Calu3 (cell line): ENCODE results near the gene RNF180. TPM values are rescaled to one million over a fixed set of nuclear protein-coding genes. Genes with fewer than 3 reads are reported as not detected.

Experiments used
- BruUV-seq: library from RNA; stranded (reverse); fragments of 400-500 nt; replicated peaks from 2 replicates; lab custom pipeline; 2021; lab: Mats Ljungman, UMichigan
- CTCF ChIA-PET: fragments of 300-600 bp; sonication (Branson Sonifier 250); formaldehyde crosslinking; loops from one replicate; lab custom pipeline; 2022; ENCODE audit warnings: antibody characterized with exemption; lab: Charles Lee
- DNase-seq: peaks from one replicate; pipeline ENCODE4 v3.0.0; 2022
- H3K27ac Mint-ChIP-seq: one replicate; pipeline ENCODE4 v1.8.0; 2022; ENCODE audit warnings: mixed read lengths; ENCODE audit not compliant: unreplicated experiment
- H3K27me3 Mint-ChIP-seq: one replicate; pipeline ENCODE4 v1.8.0; 2022; ENCODE audit warnings: mixed read lengths; ENCODE audit not compliant: unreplicated experiment
- H3K36me3 Mint-ChIP-seq: one replicate; pipeline ENCODE4 v1.8.0; 2022; ENCODE audit warnings: mild to moderate bottlenecking, moderate library complexity, mixed read lengths; ENCODE audit not compliant: insufficient read depth, unreplicated experiment
- H3K4me1 Mint-ChIP-seq: one replicate; pipeline ENCODE4 v1.8.0; 2022; ENCODE audit warnings: mild to moderate bottlenecking, low read depth, mixed read lengths; ENCODE audit not compliant: unreplicated experiment
- H3K4me3 Mint-ChIP-seq: one replicate; pipeline ENCODE4 v1.8.0; 2022; ENCODE audit warnings: mild to moderate bottlenecking, low read depth, moderate library complexity, mixed read lengths; ENCODE audit not compliant: unreplicated experiment
- H3K9me3 Mint-ChIP-seq: one replicate; pipeline ENCODE4 v1.8.0; 2022; ENCODE audit warnings: low read depth, mixed read lengths; ENCODE audit not compliant: unreplicated experiment
- intact Hi-C: fragments of 100-400 bp; cut with micrococcal nuclease; formaldehyde crosslinking; loops from one replicate; pipeline ENCODE4 v1.10.0; 2022; ENCODE audit not compliant: unreplicated experiment
- total RNA-seq: library from RNA; stranded (reverse); gene quantifications from 2 replicates; pipeline ENCODE4 v1.2.3, GENCODE V29; 2022
- TF ChIP-seq, protein P1 (sequence below): fragments of 200-600 bp; IDR thresholded peaks from one replicate; pipeline ENCODE4 v1.8.0; 2022; ENCODE audit warnings: antibody characterized with exemption; ENCODE audit not compliant: unreplicated experiment

The RNF180 gene
- total RNA-seq, 1 experiment from 2014 or later: 2.1 TPM

DNA sequence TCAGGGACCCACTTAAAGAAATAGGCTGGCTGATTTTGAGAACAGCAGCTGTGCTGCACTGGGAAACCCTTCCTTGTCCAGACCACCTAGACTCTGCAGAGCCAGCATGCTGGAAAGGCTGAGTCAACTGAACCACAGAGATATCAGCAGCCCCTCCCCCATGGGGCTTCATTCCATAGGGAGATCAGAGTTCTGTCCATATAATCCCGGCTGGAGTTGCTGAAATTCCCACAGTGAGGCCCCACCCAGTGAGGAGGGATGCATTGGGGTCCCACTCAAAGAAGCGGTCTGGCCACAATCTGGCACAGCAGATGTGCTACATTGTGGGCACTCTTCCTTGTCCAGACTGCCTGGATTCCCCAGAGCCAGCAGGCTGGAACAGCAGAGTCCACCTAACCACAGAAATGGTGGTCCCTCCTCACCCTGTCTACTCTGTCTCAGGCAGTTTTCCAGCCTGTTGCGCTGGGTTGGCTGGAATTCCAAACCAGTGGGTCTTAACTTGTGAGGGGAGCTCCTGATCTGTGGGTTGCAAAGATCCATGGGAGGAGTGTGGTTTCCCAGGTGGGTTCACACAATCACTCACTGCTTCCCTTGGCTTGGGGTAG lies 127.1 kb downstream of the RNF180 start:
- TF ChIP-seq, protein P1, sequence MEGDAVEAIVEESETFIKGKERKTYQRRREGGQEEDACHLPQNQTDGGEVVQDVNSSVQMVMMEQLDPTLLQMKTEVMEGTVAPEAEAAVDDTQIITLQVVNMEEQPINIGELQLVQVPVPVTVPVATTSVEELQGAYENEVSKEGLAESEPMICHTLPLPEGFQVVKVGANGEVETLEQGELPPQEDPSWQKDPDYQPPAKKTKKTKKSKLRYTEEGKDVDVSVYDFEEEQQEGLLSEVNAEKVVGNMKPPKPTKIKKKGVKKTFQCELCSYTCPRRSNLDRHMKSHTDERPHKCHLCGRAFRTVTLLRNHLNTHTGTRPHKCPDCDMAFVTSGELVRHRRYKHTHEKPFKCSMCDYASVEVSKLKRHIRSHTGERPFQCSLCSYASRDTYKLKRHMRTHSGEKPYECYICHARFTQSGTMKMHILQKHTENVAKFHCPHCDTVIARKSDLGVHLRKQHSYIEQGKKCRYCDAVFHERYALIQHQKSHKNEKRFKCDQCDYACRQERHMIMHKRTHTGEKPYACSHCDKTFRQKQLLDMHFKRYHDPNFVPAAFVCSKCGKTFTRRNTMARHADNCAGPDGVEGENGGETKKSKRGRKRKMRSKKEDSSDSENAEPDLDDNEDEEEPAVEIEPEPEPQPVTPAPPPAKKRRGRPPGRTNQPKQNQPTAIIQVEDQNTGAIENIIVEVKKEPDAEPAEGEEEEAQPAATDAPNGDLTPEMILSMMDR: no peak
- Mint-ChIP-seq H3K27me3 (no peaks in the 10 kb centered on the region), H3K4me1 (no peaks in the 10 kb centered on the region), H3K36me3 (no peaks in the 10 kb centered on the region), H3K9me3 (peaks cover 2% of the 10 kb centered on the region), H3K4me3 (no peak overlapping the region), H3K27ac (no peak overlapping the region)
- intact Hi-C loops: no loop called here
- CTCF ChIA-PET: no interaction called here
- no peak for DNase-seq
- no TSS peak for BruUV-seq

DNA sequence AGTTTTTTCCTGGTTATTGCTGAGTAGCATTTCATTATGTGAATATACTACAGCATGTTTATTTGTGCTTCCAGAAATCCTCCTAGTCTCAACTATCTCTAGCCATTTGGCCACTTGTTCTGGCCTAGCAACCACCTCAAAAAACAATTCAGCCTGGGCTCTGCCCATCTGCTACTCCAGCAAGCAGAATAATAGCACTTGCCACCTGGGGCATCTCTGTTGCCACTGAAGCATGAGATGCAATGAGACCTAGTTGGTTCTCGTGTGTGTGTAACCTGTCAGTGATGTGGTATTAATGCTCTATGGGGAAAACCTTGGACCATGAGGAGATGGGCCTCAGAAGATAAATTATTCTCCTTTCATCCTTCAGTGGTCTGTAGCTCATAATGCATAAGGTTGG lies 129.5 kb downstream of the RNF180 start:
- no TSS peak for BruUV-seq
- H3K4me1 Mint-ChIP-seq: peaks cover 4% of the 10 kb centered on the region
- no peak overlapping the region for H3K27ac Mint-ChIP-seq
- no peak overlapping the region for H3K4me3 Mint-ChIP-seq
- H3K27me3 Mint-ChIP-seq: no peaks in the 10 kb centered on the region
- H3K36me3 Mint-ChIP-seq: no peaks in the 10 kb centered on the region
- TF ChIP-seq, protein P1: no peak
- intact Hi-C loops: no loop called here
- peaks cover 2% of the 10 kb centered on the region for H3K9me3 Mint-ChIP-seq
- CTCF ChIA-PET: no interaction called here
- no peak for DNase-seq

DNA sequence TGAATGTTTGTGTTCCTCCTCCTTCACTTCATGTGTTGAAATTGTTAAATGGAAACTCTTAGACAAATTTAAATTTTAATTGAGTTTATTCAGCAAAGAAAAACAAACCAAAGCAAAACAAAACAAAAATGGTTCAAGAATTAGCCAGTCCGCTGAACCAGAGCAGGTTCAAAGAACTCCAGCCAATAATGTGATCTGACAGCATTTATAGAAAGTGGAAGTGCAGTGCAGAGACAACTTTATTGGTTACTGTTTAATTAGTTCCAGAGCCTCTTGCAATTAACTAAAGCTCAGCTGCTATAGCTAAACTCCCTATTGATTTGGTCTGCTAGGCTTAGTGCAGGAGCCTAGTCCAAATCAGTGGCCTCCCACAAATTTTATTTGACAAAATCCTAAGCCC lies 132.9 kb downstream of the RNF180 start:
- H3K9me3 Mint-ChIP-seq: no peaks in the 10 kb centered on the region
- DNase-seq: no peak
- no TSS peak for BruUV-seq

DNA sequence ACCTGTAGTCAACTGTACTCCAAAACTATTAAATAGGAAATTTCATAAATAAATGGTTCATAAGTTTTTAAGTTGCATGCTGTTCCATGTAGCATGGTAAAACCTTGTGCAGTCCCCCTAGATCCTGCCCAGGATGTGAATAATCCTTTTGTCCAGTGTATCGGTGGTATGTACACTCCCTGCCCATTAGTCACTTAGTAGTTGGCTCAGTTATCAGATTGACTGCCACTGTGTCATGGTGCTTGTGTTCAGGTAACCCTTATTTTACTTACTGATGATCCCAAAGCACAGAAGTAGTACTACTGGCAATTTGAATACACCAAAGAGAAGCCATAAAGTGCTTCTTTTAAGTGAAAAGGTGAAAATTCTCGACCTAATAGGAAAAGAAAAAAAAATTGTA lies 134.2 kb downstream of the RNF180 start:
- TF ChIP-seq, protein P1: no peak
- Mint-ChIP-seq H3K4me3 (no peak overlapping the region), H3K9me3 (no peaks in the 10 kb centered on the region), H3K36me3 (no peaks in the 10 kb centered on the region), H3K4me1 (peaks cover 7% of the 10 kb centered on the region), H3K27ac (peak overlapping the region; percentile 36), H3K27me3 (no peaks in the 10 kb centered on the region)
- DNase-seq: peak; percentile 22
- BruUV-seq: no TSS peak
- intact Hi-C loops: no loop called here
- CTCF ChIA-PET: no interaction called here

More for the DNA sequence above, 132.9 kb downstream of the RNF180 start:
- TF ChIP-seq, protein P1: no peak
- no peak overlapping the region for H3K27ac Mint-ChIP-seq
- H3K27me3 Mint-ChIP-seq: no peaks in the 10 kb centered on the region
- intact Hi-C loops: no loop called here
- H3K36me3 Mint-ChIP-seq: no peaks in the 10 kb centered on the region
- no peak overlapping the region for H3K4me3 Mint-ChIP-seq
- CTCF ChIA-PET: no interaction called here
- peaks cover 7% of the 10 kb centered on the region for H3K4me1 Mint-ChIP-seq
